BLaER1 (cell line): Measurements from ENCODE around the gene SOD1.

Source experiments
- H3K27ac ChIP-seq: shearing (Covaris generic); formaldehyde crosslinking; 2 replicates; pipeline ENCODE4 v1.8.1; 2022
- H3K27me3 ChIP-seq: shearing (Covaris generic); formaldehyde crosslinking; 2 replicates; pipeline ENCODE4 v1.8.1; 2022
- H3K36me3 ChIP-seq: shearing (Covaris generic); formaldehyde crosslinking; 2 replicates; pipeline ENCODE4 v1.8.1; 2022
- H3K4me1 ChIP-seq: shearing (Covaris generic); formaldehyde crosslinking; 2 replicates; pipeline ENCODE4 v1.8.1; 2022
- H3K4me2 ChIP-seq: shearing (Covaris generic); formaldehyde crosslinking; 2 replicates; pipeline ENCODE4 v1.8.1; 2022
- H3K4me3 ChIP-seq: shearing (Covaris generic); formaldehyde crosslinking; 2 replicates; pipeline ENCODE4 v1.8.1; 2022
- H3K9ac ChIP-seq: shearing (Covaris generic); formaldehyde crosslinking; 2 replicates; pipeline ENCODE4 v1.8.1; 2022
- H3K9me3 ChIP-seq: shearing (Covaris generic); formaldehyde crosslinking; 2 replicates; pipeline ENCODE4 v1.8.1; 2022
- H4K20me1 ChIP-seq: shearing (Covaris generic); formaldehyde crosslinking; 2 replicates; pipeline ENCODE4 v1.8.1; 2022
- Cebpa-rat ChIP-seq: shearing (Covaris generic); IDR thresholded peaks from 2 replicates; pipeline ENCODE4 v1.8.1; 2022

Gene SOD1

GRCh38 chr21:31714741-31715365 lies 55.4 kb downstream of the SOD1 start:
- no peak overlapping the region for H3K4me2 ChIP-seq
- no peak overlapping the region for H3K4me3 ChIP-seq
- peaks cover 9% of the 10 kb centered on the region; the same call in 1 of the 2 replicates for H3K36me3 ChIP-seq
- peaks cover 100% of the 10 kb centered on the region for H4K20me1 ChIP-seq
- TF ChIP-seq Cebpa-rat = no peak
- no peaks in the 10 kb centered on the region for H3K9me3 ChIP-seq
- no peak overlapping the region for H3K27ac ChIP-seq
- H3K27me3 ChIP-seq = no peaks in the 10 kb centered on the region
- no peak overlapping the region for H3K9ac ChIP-seq
- peaks cover 3% of the 10 kb centered on the region; the same call in 1 of the 2 replicates for H3K4me1 ChIP-seq

- H3K4me3 ChIP-seq = no peak overlapping the region
- H3K36me3 ChIP-seq = peaks cover 10% of the 10 kb centered on the region; the same call in 1 of the 2 replicates
- H3K27me3 ChIP-seq = no peaks in the 10 kb centered on the region
- no peaks in the 10 kb centered on the region for H3K4me1 ChIP-seq
- no peak overlapping the region for H3K9ac ChIP-seq
- no peak overlapping the region for H3K27ac ChIP-seq
- TF ChIP-seq Cebpa-rat = no peak
- no peak overlapping the region for H3K4me2 ChIP-seq
- no peaks in the 10 kb centered on the region for H3K9me3 ChIP-seq
- peaks cover 100% of the 10 kb centered on the region for H4K20me1 ChIP-seq
Observed at GRCh38 chr21:31716106-31716505, 56.6 kb downstream of the SOD1 start.
